HepG2 (cell line): ENCODE measurements around the gene HCN4. TPM values are rescaled to one million over a fixed set of nuclear protein-coding genes. Genes with fewer than 3 reads are reported as not detected.
A peak's percentile ranks its signal among the peaks of the same experiment; 100 is the strongest.

ENCODE experiments used
- ATF1 ChIP-seq: IDR thresholded peaks from 2 replicates; pipeline ENCODE4 v1.6.1; 2016; ENCODE audit warnings: mild to moderate bottlenecking, control low read depth
- FOXK2 ChIP-seq: fragments of 450-650 bp; IDR thresholded peaks from 2 replicates; pipeline ENCODE4 v1.6.1; 2016
- KAT8 ChIP-seq: IDR thresholded peaks from 2 replicates; pipeline ENCODE4 v1.6.1; 2016; ENCODE audit warnings: missing genetic modification reagents, missing compliant biosample characterization
- KDM1A ChIP-seq: IDR thresholded peaks from 2 replicates; pipeline ENCODE4 v1.6.1; 2016; ENCODE audit warnings: missing compliant biosample characterization
- REXO4 ChIP-seq: sonication (generic); formaldehyde crosslinking; IDR thresholded peaks from 2 replicates; pipeline ENCODE4 v1.8.0; 2022; ENCODE audit warnings: missing genetic modification reagents, mild to moderate bottlenecking, borderline replicate concordance
- SUZ12 ChIP-seq: fragments of 150-350 bp; IDR thresholded peaks from 2 replicates; pipeline ENCODE4 v1.6.1; 2014; ENCODE audit warnings: low read depth, low read length
- TEAD2 ChIP-seq: sonication (generic); formaldehyde crosslinking; IDR thresholded peaks from 2 replicates; pipeline ENCODE4 v1.9.0; 2021; ENCODE audit warnings: missing genetic modification reagents
- U2AF1 ChIP-seq: fragments of 200-400 bp; formaldehyde crosslinking; optimal IDR thresholded peaks from 2 replicates; pipeline ENCODE3; 2017; ENCODE audit warnings: mild to moderate bottlenecking, low read depth, low read length
- U2AF2 ChIP-seq: fragments of 200-400 bp; formaldehyde crosslinking; IDR thresholded peaks from 2 replicates; pipeline ENCODE4 v1.6.1; 2017; ENCODE audit warnings: low read depth, mild to moderate bottlenecking, low read length
- ZFX ChIP-seq: sonication (generic); formaldehyde crosslinking; IDR thresholded peaks from 2 replicates; pipeline ENCODE4 v1.4.0; 2020; ENCODE audit warnings: mild to moderate bottlenecking, low read depth, missing genetic modification reagents, moderate library complexity
- ZNF251 ChIP-seq: sonication (generic); formaldehyde crosslinking; IDR thresholded peaks from 2 replicates; pipeline ENCODE4 v1.9.0; 2021; ENCODE audit warnings: mild to moderate bottlenecking, missing genetic modification reagents
- ZNF792 ChIP-seq: IDR thresholded peaks from 2 replicates; pipeline ENCODE4 v1.6.1; 2016
- polyA plus RNA-seq, 8 experiments: library from polyadenylated mRNA; depleted of rRNA in 3 of 8; stranded (reverse) in 7 of 8; unstranded in 1 of 8; fragments of >200 nt; fragmentation: Illumina TruSeq in 4 of 8; extraction: Trizol in 4 of 8; gene quantifications; 2 replicates each; pipeline versions ENCODE4 v1.2.1 to v1.2.3, GENCODE V29; 2011 to 2016; ENCODE audit warnings: low read depth in 4 of 8, missing spikeins in 1 of 8, mixed read lengths in 1 of 8; ENCODE audit not compliant: insufficient read depth in 1 of 8
- total RNA-seq, 5 experiments: library from RNA; depleted of rRNA; stranded (reverse); fragments of >200 nt; fragmentation: Illumina TruSeq; extraction: Trizol; gene quantifications; 2 replicates each; pipeline ENCODE4 v1.2.3, GENCODE V29; 2016; ENCODE audit warnings: low read depth in 1 of 5
- TF ChIP-seq, protein P1 (sequence below): sonication (generic); formaldehyde crosslinking; IDR thresholded peaks from 2 replicates; pipeline ENCODE4 v1.5.0; 2020; ENCODE audit warnings: mild to moderate bottlenecking, missing genetic modification reagents, borderline replicate concordance
- TF ChIP-seq, protein P2 (sequence below): sonication (generic); formaldehyde crosslinking; IDR thresholded peaks from 2 replicates; pipeline ENCODE4 v1.4.0; 2020; ENCODE audit warnings: missing genetic modification reagents, borderline replicate concordance
- TF ChIP-seq, protein P3 (sequence below): sonication (generic); formaldehyde crosslinking; IDR thresholded peaks from 2 replicates; pipeline ENCODE4 v1.4.0; 2020; ENCODE audit warnings: missing genetic modification reagents, borderline replicate concordance

Gene HCN4
- total and polyA plus RNA-seq, 2 of the 13 experiments (the other 11 are each of a cell fraction or from before 2014, with no cell fraction given), result not detected

DNA sequence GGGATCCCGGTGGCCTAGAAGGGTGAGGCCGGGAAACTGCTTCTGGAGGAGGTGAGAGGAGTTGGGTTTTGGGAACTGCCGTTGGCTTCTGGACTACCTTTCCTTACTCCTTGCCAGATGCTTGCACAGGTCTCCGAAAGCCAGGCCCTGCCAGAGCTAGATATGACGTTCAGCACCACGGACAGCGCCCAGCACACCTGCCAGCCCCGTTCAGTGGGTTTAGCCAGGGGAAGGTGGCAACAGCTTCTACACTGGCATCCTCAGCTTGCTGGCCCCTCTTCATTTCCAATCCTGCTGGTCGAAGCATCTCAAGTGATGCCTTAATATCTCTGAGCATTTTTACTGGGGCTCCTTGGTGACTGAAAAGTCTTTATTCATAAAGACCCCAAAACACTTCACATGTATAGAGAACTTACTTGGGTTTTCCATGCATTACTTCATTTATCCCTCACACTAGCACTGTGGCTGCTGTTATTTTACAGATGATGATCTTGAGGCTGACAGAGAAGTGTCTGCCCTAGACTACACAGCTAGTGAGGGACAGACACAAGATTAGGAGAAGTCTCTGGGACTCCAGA is 21.9 kb downstream of the HCN4 start (continued):
- TF ChIP-seq, protein P1, sequence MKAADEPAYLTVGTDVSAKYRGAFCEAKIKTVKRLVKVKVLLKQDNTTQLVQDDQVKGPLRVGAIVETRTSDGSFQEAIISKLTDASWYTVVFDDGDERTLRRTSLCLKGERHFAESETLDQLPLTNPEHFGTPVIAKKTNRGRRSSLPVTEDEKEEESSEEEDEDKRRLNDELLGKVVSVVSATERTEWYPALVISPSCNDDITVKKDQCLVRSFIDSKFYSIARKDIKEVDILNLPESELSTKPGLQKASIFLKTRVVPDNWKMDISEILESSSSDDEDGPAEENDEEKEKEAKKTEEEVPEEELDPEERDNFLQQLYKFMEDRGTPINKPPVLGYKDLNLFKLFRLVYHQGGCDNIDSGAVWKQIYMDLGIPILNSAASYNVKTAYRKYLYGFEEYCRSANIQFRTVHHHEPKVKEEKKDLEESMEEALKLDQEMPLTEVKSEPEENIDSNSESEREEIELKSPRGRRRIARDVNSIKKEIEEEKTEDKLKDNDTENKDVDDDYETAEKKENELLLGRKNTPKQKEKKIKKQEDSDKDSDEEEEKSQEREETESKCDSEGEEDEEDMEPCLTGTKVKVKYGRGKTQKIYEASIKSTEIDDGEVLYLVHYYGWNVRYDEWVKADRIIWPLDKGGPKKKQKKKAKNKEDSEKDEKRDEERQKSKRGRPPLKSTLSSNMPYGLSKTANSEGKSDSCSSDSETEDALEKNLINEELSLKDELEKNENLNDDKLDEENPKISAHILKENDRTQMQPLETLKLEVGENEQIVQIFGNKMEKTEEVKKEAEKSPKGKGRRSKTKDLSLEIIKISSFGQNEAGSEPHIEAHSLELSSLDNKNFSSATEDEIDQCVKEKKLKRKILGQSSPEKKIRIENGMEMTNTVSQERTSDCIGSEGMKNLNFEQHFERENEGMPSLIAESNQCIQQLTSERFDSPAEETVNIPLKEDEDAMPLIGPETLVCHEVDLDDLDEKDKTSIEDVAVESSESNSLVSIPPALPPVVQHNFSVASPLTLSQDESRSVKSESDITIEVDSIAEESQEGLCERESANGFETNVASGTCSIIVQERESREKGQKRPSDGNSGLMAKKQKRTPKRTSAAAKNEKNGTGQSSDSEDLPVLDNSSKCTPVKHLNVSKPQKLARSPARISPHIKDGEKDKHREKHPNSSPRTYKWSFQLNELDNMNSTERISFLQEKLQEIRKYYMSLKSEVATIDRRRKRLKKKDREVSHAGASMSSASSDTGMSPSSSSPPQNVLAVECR, result peak; percentile 22; the same call in 1 of the 2 replicates
- TF ChIP-seq U2AF1 (no peak), TEAD2 (CRISPR knock-in tag) (peak; percentile 78; the same call in 1 of the 2 replicates), U2AF2 (no peak), FOXK2 (no peak), ZNF792 (peak; percentile 82), KAT8 (CRISPR knock-in tag) (peak; percentile 26; the same call in 1 of the 2 replicates), SUZ12 (no peak), ZFX (CRISPR knock-in tag) (no peak), REXO4 (CRISPR knock-in tag) (no peak), ATF1 (CRISPR knock-in tag) (no peak), ZNF251 (CRISPR knock-in tag) (no peak), KDM1A (CRISPR knock-in tag) (no peak)
- TF ChIP-seq, protein P2, sequence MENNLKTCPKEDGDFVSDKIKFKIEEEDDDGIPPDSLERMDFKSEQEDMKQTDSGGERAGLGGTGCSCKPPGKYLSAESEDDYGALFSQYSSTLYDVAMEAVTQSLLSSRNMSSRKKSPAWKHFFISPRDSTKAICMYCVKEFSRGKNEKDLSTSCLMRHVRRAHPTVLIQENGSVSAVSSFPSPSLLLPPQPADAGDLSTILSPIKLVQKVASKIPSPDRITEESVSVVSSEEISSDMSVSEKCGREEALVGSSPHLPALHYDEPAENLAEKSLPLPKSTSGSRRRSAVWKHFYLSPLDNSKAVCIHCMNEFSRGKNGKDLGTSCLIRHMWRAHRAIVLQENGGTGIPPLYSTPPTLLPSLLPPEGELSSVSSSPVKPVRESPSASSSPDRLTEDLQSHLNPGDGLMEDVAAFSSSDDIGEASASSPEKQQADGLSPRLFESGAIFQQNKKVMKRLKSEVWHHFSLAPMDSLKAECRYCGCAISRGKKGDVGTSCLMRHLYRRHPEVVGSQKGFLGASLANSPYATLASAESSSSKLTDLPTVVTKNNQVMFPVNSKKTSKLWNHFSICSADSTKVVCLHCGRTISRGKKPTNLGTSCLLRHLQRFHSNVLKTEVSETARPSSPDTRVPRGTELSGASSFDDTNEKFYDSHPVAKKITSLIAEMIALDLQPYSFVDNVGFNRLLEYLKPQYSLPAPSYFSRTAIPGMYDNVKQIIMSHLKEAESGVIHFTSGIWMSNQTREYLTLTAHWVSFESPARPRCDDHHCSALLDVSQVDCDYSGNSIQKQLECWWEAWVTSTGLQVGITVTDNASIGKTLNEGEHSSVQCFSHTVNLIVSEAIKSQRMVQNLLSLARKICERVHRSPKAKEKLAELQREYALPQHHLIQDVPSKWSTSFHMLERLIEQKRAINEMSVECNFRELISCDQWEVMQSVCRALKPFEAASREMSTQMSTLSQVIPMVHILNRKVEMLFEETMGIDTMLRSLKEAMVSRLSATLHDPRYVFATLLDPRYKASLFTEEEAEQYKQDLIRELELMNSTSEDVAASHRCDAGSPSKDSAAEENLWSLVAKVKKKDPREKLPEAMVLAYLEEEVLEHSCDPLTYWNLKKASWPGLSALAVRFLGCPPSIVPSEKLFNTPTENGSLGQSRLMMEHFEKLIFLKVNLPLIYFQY (CRISPR knock-in tag), result peak; percentile 68; the same call in 1 of the 2 replicates
- TF ChIP-seq, protein P3, sequence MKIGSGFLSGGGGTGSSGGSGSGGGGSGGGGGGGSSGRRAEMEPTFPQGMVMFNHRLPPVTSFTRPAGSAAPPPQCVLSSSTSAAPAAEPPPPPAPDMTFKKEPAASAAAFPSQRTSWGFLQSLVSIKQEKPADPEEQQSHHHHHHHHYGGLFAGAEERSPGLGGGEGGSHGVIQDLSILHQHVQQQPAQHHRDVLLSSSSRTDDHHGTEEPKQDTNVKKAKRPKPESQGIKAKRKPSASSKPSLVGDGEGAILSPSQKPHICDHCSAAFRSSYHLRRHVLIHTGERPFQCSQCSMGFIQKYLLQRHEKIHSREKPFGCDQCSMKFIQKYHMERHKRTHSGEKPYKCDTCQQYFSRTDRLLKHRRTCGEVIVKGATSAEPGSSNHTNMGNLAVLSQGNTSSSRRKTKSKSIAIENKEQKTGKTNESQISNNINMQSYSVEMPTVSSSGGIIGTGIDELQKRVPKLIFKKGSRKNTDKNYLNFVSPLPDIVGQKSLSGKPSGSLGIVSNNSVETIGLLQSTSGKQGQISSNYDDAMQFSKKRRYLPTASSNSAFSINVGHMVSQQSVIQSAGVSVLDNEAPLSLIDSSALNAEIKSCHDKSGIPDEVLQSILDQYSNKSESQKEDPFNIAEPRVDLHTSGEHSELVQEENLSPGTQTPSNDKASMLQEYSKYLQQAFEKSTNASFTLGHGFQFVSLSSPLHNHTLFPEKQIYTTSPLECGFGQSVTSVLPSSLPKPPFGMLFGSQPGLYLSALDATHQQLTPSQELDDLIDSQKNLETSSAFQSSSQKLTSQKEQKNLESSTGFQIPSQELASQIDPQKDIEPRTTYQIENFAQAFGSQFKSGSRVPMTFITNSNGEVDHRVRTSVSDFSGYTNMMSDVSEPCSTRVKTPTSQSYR, result peak; percentile 62; the same call in 1 of the 2 replicates
